Measurements from ENCODE around the gene SEC14L3.

Gene SEC14L3

GRCh38 chr22:30444632-30445437 is 27.0 kb downstream of the SEC14L3 start:
- Histone ChIP-seq H4K20me1 (ENCODE audit: insufficient read depth, low read length) (no peaks in the 10 kb centered on the region), H3K27me3 (replicated peaks; ENCODE audit: insufficient read depth, low read length) (peaks cover 87% of the 10 kb centered on the region), H3K79me2 (ENCODE audit: low read length) (no peaks in the 10 kb centered on the region), H3F3A (ENCODE audit: insufficient read depth, low read length) (no peaks in the 10 kb centered on the region; the same call in 1 of the 2 replicates), H2AFZ (ENCODE audit: low read length) (no peak overlapping the region), H3K4me2 (ENCODE audit: low read depth, low read length) (0 out of 2 replicates have a peak overlapping the region, but pooled peaks have one; percentile 8), H3K9ac (ENCODE audit: low read length) (no peak overlapping the region), H3K9me2 (replicated peaks; ENCODE audit: insufficient read depth, low read length) (no peaks in the 10 kb centered on the region), H3K27ac (ENCODE audit: low read length) (no peak overlapping the region), H3K9me3 (replicated peaks; ENCODE audit: insufficient read depth, low read length) (no peaks in the 10 kb centered on the region), H3K4me1 (ENCODE audit: low read length) (peaks cover 10% of the 10 kb centered on the region), H3K4me3 (ENCODE audit: low read length) (no peak overlapping the region), H3K36me3 (replicated peaks; ENCODE audit: insufficient read depth, low read length) (no peaks in the 10 kb centered on the region)
- DNase-seq = peak; percentile 53
- no peak for TF ChIP-seq EZH2 (optimal IDR thresholded peaks at IDR 0.05; ENCODE audit: low read depth, low read length)
- TF ChIP-seq, protein P1, sequence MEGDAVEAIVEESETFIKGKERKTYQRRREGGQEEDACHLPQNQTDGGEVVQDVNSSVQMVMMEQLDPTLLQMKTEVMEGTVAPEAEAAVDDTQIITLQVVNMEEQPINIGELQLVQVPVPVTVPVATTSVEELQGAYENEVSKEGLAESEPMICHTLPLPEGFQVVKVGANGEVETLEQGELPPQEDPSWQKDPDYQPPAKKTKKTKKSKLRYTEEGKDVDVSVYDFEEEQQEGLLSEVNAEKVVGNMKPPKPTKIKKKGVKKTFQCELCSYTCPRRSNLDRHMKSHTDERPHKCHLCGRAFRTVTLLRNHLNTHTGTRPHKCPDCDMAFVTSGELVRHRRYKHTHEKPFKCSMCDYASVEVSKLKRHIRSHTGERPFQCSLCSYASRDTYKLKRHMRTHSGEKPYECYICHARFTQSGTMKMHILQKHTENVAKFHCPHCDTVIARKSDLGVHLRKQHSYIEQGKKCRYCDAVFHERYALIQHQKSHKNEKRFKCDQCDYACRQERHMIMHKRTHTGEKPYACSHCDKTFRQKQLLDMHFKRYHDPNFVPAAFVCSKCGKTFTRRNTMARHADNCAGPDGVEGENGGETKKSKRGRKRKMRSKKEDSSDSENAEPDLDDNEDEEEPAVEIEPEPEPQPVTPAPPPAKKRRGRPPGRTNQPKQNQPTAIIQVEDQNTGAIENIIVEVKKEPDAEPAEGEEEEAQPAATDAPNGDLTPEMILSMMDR (IDR thresholded peaks at IDR 0.05; ENCODE audit: low read length) = peak; percentile 85
- no peak for TF ChIP-seq EZH2phosphoT487 (IDR thresholded peaks at IDR 0.05; ENCODE audit: low read length)

DNA sequence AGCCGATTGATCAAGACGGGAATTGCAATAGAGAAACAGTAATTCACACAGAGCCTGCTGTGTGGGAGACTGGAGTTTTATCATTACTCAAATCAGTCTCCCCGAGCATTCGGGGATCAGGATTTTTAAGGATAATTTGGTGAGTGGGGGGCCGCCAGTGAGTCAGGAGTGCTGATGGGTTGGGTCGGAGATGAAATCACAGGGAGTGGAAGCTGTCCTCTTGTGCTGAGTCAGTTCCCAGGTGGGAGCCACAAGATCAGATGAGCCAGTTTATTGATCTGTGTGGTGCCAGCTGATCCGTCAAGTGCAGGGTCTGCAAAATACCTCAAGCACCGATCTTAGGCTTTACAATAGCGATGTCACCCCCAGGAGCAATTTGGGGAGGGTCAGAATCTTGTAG is 30.7 kb downstream of the SEC14L3 start:
- no peak for TF ChIP-seq EZH2 (optimal IDR thresholded peaks at IDR 0.05; ENCODE audit: low read depth, low read length)
- no peak for TF ChIP-seq EZH2phosphoT487 (IDR thresholded peaks at IDR 0.05; ENCODE audit: low read length)
- TF ChIP-seq, protein P1 (IDR thresholded peaks at IDR 0.05; ENCODE audit: low read length) = no peak
- no peaks in the 10 kb centered on the region for H4K20me1 ChIP-seq (ENCODE audit: insufficient read depth, low read length)
- no peak overlapping the region for H3K4me2 ChIP-seq (ENCODE audit: low read depth, low read length)
- DNase-seq = no peak
- H3K27me3 ChIP-seq (replicated peaks; ENCODE audit: insufficient read depth, low read length) = peaks cover 82% of the 10 kb centered on the region
- H3K4me3 ChIP-seq (ENCODE audit: low read length) = no peak overlapping the region
- H3K36me3 ChIP-seq (replicated peaks; ENCODE audit: insufficient read depth, low read length) = no peaks in the 10 kb centered on the region
- H3K9me2 ChIP-seq (replicated peaks; ENCODE audit: insufficient read depth, low read length) = no peaks in the 10 kb centered on the region
- H3K9ac ChIP-seq (ENCODE audit: low read length) = no peak overlapping the region
- peaks cover 10% of the 10 kb centered on the region for H3K4me1 ChIP-seq (ENCODE audit: low read length)
- no peak overlapping the region for H2AFZ ChIP-seq (ENCODE audit: low read length)
- H3K27ac ChIP-seq (ENCODE audit: low read length) = no peak overlapping the region
- no peaks in the 10 kb centered on the region for H3K9me3 ChIP-seq (replicated peaks; ENCODE audit: insufficient read depth, low read length)
- H3K79me2 ChIP-seq (ENCODE audit: low read length) = no peaks in the 10 kb centered on the region
- H3F3A ChIP-seq (ENCODE audit: insufficient read depth, low read length) = no peaks in the 10 kb centered on the region; the same call in 1 of the 2 replicates

DNA sequence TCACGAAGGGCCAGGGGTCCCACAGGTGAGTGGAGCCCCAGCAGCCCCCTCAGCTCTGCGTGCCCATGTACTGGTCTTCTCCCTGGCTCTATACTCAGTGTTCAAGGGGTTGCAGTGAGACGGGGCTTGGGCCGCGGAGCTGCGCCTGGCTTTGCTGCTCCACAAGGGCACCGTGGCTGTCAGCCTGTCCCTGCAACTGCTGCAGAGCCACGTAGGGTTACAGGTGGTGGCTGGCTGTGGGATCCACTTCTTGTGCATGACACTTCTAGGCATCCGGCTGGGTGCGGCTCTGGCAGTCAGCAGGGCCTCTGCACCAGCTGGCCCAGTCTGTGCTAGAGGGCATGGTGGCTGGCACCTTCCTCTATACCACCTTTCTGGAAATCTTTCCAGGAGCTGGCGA is 32.0 kb downstream of the SEC14L3 start:
- TF ChIP-seq, protein P1 (IDR thresholded peaks at IDR 0.05; ENCODE audit: low read length) = no peak
- TF ChIP-seq EZH2 (optimal IDR thresholded peaks at IDR 0.05; ENCODE audit: low read depth, low read length) (no peak), EZH2phosphoT487 (IDR thresholded peaks at IDR 0.05; ENCODE audit: low read length) (no peak)
- H3K27me3 ChIP-seq (replicated peaks; ENCODE audit: insufficient read depth, low read length) = peaks cover 71% of the 10 kb centered on the region
- no peak overlapping the region for H3K27ac ChIP-seq (ENCODE audit: low read length)
- no peaks in the 10 kb centered on the region for H3K9me3 ChIP-seq (replicated peaks; ENCODE audit: insufficient read depth, low read length)
- H3F3A ChIP-seq (ENCODE audit: insufficient read depth, low read length) = no peaks in the 10 kb centered on the region; the same call in 1 of the 2 replicates
- DNase-seq = no peak
- no peak overlapping the region for H3K4me2 ChIP-seq (ENCODE audit: low read depth, low read length)
- peaks cover 13% of the 10 kb centered on the region for H3K4me1 ChIP-seq (ENCODE audit: low read length)
- H3K4me3 ChIP-seq (ENCODE audit: low read length) = no peak overlapping the region
- no peaks in the 10 kb centered on the region for H3K79me2 ChIP-seq (ENCODE audit: low read length)
- H3K36me3 ChIP-seq (replicated peaks; ENCODE audit: insufficient read depth, low read length) = no peaks in the 10 kb centered on the region
- no peak overlapping the region for H3K9ac ChIP-seq (ENCODE audit: low read length)
- H3K9me2 ChIP-seq (replicated peaks; ENCODE audit: insufficient read depth, low read length) = no peaks in the 10 kb centered on the region
- no peaks in the 10 kb centered on the region for H4K20me1 ChIP-seq (ENCODE audit: insufficient read depth, low read length)
- H2AFZ ChIP-seq (ENCODE audit: low read length) = no peak overlapping the region

Measured in MM.1S (cell line).